ENCODE data around the gene ZNF786. TPM values are rescaled to one million over a fixed set of nuclear protein-coding genes. Genes with fewer than 3 reads are reported as not detected.

Gene ZNF786
- total and polyA plus RNA-seq, 2 experiments from 2014 or later = 6.1 to 19.8 TPM

DNA sequence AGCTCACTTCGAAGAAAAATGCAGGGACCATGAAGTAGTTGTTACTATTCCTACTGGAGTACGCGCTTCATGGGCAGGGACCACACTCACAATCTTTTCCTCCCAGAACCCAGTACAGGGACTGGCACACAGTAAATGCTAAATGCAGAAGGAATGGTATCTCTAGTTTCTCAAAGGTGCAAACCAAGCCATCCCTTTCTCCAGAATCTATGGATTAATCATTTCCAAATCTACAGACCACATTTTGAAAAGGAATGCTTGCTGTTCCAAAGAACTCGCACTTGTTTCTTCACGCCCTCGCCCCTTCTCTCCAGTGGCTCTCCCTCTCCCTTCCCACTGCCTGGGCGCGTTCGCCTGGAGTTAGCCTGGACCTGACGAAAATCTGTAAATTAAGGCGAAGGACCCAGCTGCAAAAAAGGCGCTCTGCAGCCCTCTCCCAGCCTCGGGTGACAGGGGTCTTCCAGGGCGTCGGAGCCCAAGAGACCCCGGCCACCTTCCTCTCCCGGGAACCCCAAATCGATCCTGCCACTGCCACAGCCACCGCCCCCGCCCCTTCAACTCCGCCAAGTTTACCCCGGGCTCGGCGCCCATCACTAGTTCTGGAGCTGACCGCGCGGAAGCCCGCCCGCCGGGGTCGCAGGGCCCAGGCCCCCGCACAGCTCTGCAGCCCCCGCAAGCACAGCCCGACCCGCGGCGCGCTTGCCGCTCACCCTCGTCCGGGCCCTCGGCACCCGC lies 62.7 kb downstream of the ZNF786 start (continued):
- TF ChIP-seq EZH2 (IDR thresholded peaks at IDR 0.05; ENCODE audit: low read depth, unreplicated experiment) (no peak), ZNF331 (CRISPR knock-in tag; IDR thresholded peaks at IDR 0.05; ENCODE audit: low read depth) (no peak), EZH2phosphoT487 (IDR thresholded peaks at IDR 0.05; ENCODE audit: unreplicated experiment) (no peak)
- TF ChIP-seq, protein P1, sequence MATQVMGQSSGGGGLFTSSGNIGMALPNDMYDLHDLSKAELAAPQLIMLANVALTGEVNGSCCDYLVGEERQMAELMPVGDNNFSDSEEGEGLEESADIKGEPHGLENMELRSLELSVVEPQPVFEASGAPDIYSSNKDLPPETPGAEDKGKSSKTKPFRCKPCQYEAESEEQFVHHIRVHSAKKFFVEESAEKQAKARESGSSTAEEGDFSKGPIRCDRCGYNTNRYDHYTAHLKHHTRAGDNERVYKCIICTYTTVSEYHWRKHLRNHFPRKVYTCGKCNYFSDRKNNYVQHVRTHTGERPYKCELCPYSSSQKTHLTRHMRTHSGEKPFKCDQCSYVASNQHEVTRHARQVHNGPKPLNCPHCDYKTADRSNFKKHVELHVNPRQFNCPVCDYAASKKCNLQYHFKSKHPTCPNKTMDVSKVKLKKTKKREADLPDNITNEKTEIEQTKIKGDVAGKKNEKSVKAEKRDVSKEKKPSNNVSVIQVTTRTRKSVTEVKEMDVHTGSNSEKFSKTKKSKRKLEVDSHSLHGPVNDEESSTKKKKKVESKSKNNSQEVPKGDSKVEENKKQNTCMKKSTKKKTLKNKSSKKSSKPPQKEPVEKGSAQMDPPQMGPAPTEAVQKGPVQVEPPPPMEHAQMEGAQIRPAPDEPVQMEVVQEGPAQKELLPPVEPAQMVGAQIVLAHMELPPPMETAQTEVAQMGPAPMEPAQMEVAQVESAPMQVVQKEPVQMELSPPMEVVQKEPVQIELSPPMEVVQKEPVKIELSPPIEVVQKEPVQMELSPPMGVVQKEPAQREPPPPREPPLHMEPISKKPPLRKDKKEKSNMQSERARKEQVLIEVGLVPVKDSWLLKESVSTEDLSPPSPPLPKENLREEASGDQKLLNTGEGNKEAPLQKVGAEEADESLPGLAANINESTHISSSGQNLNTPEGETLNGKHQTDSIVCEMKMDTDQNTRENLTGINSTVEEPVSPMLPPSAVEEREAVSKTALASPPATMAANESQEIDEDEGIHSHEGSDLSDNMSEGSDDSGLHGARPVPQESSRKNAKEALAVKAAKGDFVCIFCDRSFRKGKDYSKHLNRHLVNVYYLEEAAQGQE (IDR thresholded peaks at IDR 0.05; ENCODE audit: unreplicated experiment) = no peak

- 0 out of 2 replicates have a peak, but pooled peaks cover 5% of the 10 kb centered on the region for H3K36me3 ChIP-seq (ENCODE audit: insufficient read depth)
- peaks cover 30% of the 10 kb centered on the region for H4K20me1 ChIP-seq (replicated peaks; ENCODE audit: insufficient read depth)
- Mint-ChIP-seq H3K4me3 (peak overlapping the region; percentile 99), H3K36me3 (ENCODE audit: low read depth) (peaks cover 17% of the 10 kb centered on the region), H3K27me3 (ENCODE audit: insufficient read depth, low read depth, poor library complexity) (peaks cover 9% of the 10 kb centered on the region), H3K9me3 (no peaks in the 10 kb centered on the region; the same call in 2 of the 3 replicates), H3K27ac (no peak overlapping the region), H3K4me1 (peaks cover 53% of the 10 kb centered on the region)
- no peak overlapping the region for H2AFZ ChIP-seq
- H3K4me2 ChIP-seq = peak overlapping the region; percentile 88
- peaks cover 11% of the 10 kb centered on the region; the same call in 1 of the 2 replicates for H3F3A ChIP-seq (replicated peaks; ENCODE audit: low read depth)
- H3K4me1 ChIP-seq (ENCODE audit: insufficient read depth) = peaks cover 37% of the 10 kb centered on the region
- H3K27me3 ChIP-seq (ENCODE audit: insufficient read depth) = no peaks in the 10 kb centered on the region
- no peak for ATAC-seq
- DNase-seq (ENCODE audit: low spot score) = no peak
- no peaks in the 10 kb centered on the region for H3K9me2 ChIP-seq (ENCODE audit: insufficient read depth)
- peak overlapping the region; percentile 92 for H3K4me3 ChIP-seq
- H3K27ac ChIP-seq (ENCODE audit: low read depth) = no peak overlapping the region
- H3K79me2 ChIP-seq (replicated peaks; ENCODE audit: insufficient read depth) = peaks cover 60% of the 10 kb centered on the region
- TF ChIP-seq POLR2AphosphoS5 (IDR thresholded peaks at IDR 0.05; ENCODE audit: low read depth) (no peak), ZNF114 (CRISPR knock-in tag; IDR thresholded peaks at IDR 0.05) (no peak), JUNB (IDR thresholded peaks at IDR 0.05; ENCODE audit: unreplicated experiment) (no peak), STAT1 (IDR thresholded peaks at IDR 0.05; ENCODE audit: unreplicated experiment) (no peak), NANOG (IDR thresholded peaks at IDR 0.05; ENCODE audit: borderline replicate concordance) (no peak), EZH2phosphoT487 (IDR thresholded peaks at IDR 0.05; ENCODE audit: unreplicated experiment) (no peak), EZH2 (IDR thresholded peaks at IDR 0.05; ENCODE audit: low read depth, unreplicated experiment) (no peak), CREB1 (CRISPR knock-in tag; IDR thresholded peaks at IDR 0.05; ENCODE audit: low read depth) (no peak), ZNF331 (CRISPR knock-in tag; IDR thresholded peaks at IDR 0.05; ENCODE audit: low read depth) (no peak)
- TF ChIP-seq, protein P2, sequence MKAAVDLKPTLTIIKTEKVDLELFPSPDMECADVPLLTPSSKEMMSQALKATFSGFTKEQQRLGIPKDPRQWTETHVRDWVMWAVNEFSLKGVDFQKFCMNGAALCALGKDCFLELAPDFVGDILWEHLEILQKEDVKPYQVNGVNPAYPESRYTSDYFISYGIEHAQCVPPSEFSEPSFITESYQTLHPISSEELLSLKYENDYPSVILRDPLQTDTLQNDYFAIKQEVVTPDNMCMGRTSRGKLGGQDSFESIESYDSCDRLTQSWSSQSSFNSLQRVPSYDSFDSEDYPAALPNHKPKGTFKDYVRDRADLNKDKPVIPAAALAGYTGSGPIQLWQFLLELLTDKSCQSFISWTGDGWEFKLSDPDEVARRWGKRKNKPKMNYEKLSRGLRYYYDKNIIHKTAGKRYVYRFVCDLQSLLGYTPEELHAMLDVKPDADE (IDR thresholded peaks at IDR 0.05) = no peak
- TF ChIP-seq, protein P3, sequence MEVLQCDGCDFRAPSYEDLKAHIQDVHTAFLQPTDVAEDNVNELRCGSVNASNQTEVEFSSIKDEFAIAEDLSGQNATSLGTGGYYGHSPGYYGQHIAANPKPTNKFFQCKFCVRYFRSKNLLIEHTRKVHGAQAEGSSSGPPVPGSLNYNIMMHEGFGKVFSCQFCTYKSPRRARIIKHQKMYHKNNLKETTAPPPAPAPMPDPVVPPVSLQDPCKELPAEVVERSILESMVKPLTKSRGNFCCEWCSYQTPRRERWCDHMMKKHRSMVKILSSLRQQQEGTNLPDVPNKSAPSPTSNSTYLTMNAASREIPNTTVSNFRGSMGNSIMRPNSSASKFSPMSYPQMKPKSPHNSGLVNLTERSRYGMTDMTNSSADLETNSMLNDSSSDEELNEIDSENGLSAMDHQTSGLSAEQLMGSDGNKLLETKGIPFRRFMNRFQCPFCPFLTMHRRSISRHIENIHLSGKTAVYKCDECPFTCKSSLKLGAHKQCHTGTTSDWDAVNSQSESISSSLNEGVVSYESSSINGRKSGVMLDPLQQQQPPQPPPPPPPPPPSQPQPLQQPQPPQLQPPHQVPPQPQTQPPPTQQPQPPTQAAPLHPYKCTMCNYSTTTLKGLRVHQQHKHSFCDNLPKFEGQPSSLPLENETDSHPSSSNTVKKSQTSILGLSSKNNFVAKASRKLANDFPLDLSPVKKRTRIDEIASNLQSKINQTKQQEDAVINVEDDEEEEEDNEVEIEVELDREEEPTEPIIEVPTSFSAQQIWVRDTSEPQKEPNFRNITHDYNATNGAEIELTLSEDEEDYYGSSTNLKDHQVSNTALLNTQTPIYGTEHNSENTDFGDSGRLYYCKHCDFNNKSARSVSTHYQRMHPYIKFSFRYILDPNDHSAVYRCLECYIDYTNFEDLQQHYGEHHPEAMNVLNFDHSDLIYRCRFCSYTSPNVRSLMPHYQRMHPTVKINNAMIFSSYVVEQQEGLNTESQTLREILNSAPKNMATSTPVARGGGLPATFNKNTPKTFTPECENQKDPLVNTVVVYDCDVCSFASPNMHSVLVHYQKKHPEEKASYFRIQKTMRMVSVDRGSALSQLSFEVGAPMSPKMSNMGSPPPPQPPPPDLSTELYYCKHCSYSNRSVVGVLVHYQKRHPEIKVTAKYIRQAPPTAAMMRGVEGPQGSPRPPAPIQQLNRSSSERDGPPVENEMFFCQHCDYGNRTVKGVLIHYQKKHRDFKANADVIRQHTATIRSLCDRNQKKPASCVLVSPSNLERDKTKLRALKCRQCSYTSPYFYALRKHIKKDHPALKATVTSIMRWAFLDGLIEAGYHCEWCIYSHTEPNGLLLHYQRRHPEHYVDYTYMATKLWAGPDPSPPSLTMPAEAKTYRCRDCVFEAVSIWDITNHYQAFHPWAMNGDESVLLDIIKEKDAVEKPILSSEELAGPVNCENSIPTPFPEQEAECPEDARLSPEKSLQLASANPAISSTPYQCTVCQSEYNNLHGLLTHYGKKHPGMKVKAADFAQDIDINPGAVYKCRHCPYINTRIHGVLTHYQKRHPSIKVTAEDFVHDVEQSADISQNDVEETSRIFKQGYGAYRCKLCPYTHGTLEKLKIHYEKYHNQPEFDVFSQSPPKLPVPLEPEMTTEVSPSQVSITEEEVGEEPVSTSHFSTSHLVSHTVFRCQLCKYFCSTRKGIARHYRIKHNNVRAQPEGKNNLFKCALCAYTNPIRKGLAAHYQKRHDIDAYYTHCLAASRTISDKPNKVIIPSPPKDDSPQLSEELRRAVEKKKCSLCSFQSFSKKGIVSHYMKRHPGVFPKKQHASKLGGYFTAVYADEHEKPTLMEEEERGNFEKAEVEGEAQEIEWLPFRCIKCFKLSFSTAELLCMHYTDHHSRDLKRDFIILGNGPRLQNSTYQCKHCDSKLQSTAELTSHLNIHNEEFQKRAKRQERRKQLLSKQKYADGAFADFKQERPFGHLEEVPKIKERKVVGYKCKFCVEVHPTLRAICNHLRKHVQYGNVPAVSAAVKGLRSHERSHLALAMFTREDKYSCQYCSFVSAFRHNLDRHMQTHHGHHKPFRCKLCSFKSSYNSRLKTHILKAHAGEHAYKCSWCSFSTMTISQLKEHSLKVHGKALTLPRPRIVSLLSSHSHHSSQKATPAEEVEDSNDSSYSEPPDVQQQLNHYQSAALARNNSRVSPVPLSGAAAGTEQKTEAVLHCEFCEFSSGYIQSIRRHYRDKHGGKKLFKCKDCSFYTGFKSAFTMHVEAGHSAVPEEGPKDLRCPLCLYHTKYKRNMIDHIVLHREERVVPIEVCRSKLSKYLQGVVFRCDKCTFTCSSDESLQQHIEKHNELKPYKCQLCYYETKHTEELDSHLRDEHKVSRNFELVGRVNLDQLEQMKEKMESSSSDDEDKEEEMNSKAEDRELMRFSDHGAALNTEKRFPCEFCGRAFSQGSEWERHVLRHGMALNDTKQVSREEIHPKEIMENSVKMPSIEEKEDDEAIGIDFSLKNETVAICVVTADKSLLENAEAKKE (CRISPR knock-in tag; IDR thresholded peaks at IDR 0.05) = no peak
These were observed 63.5 kb downstream of the ZNF786 start for GRCh38 chr7:149027055-149027454.
